NCI-H82 (cell line): Measurements from ENCODE around the gene ZC3H12D.
"Not testable (repeated sequence)": the region's sequence is repeated elsewhere in the genome, so short reads cannot be mapped to it uniquely, and the experiment has no call there.

ENCODE experiments used
- DNase-seq: peaks from one replicate; lab custom pipeline; 2025; lab: John Stamatoyannopoulos, UW

The ZC3H12D gene

GRCh38 chr6:149459761-149460160 lies 25.1 kb downstream of the ZC3H12D start:
- no peak for DNase-seq

GRCh38 chr6:149458806-149459205 lies 26.0 kb downstream of the ZC3H12D start:
- no peak for DNase-seq

- peak; percentile 30 for DNase-seq
These were observed 26.6 kb downstream of the ZC3H12D start for GRCh38 chr6:149458196-149458595.

GRCh38 chr6:149457316-149457884 lies 27.4 kb downstream of the ZC3H12D start:
- peak; percentile 20 for DNase-seq

GRCh38 chr6:149456311-149457021 lies 28.3 kb downstream of the ZC3H12D start:
- DNase-seq, result no peak

GRCh38 chr6:149455031-149455732 lies 29.6 kb downstream of the ZC3H12D start:
- DNase-seq, result no peak

- DNase-seq, result no peak
These were observed 30.4 kb downstream of the ZC3H12D start for GRCh38 chr6:149454346-149454848.

- DNase-seq, result no peak
These were observed 31.0 kb downstream of the ZC3H12D start for GRCh38 chr6:149453597-149454345.

GRCh38 chr6:149452037-149452939 lies 32.5 kb downstream of the ZC3H12D start:
- no peak for DNase-seq

GRCh38 chr6:149451376-149452036 lies 33.3 kb downstream of the ZC3H12D start:
- DNase-seq, result no peak

- DNase-seq, result no peak
These were observed 34.0 kb downstream of the ZC3H12D start for GRCh38 chr6:149450679-149451375.

GRCh38 chr6:149449831-149450678 lies 34.8 kb downstream of the ZC3H12D start:
- DNase-seq, result no peak

- no peak for DNase-seq
These were observed 35.9 kb downstream of the ZC3H12D start for GRCh38 chr6:149448821-149449453.

- no peak for DNase-seq
These were observed 37.9 kb downstream of the ZC3H12D start for GRCh38 chr6:149446791-149447376.

- no peak for DNase-seq
These were observed 39.2 kb downstream of the ZC3H12D start for GRCh38 chr6:149445573-149445972.

- no peak for DNase-seq
These were observed 39.7 kb downstream of the ZC3H12D start for GRCh38 chr6:149445095-149445466.

- not testable (repeated sequence) for DNase-seq
These were observed 40.3 kb downstream of the ZC3H12D start for GRCh38 chr6:149444360-149445094.
